IPS DF 4.7 (cell line): Measurements from ENCODE around the gene AUTS2.

Source experiments
- DNase-seq: peaks from one replicate; pipeline ENCODE4 v3.0.0-alpha.2; 2013; ENCODE audit warnings: low spot score; ENCODE audit errors: extremely low read depth

The AUTS2 gene

DNA sequence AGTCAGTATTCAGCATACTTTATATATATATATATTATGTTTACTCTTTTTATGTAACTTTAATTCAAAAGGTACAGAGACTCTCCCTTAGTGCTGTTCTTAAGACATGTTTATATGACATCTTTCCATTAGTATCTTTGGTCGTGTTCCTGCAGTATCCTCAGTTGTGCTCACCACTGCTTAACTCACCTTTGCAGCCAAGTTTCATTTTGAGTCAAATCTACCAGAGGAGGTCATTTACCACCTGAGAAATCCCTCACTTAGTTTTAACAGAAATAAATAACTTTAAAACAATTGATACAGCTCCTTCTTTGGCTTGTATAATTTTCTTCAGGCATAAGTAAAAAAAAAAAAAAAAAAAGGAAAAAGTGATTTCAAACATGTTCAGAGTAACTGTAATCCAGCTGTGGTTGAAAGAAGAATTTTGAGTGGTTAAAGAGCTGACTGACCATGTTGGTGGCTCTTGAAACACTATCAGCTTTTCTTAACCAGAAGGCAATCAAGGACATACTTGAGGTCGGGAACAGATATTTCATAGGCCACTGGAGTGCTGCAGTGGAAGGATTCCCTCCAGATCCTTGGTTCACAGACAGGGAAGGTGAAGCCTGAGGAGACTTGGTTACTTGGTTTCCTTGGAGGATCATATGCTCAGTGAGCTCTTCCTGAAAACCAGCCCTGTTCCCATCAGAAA lies 116.8 kb downstream of the AUTS2 start:
- DNase-seq, result no peak

- DNase-seq, result no peak
Measured at GRCh38 chr7:69717221-69717620, 118.9 kb downstream of the AUTS2 start.

DNA sequence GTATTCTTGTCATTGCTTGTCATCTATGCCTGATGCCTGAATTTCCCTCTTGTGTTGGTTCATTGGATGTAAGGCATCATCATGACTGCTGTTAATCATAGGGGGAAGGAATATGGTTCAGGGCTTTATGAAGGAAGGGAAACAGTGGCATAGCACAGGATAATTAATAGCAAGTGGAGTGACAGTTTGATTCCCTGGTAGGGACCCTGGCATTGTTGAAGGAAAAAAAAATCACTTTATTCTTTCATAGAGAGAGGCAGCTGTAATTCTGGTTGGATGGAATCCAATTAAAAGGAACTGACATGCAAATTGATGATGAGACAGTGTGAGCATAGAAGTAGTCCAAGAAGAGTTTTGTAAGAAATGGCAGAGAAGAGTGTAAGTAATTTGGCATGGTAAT lies 121.4 kb downstream of the AUTS2 start:
- no peak for DNase-seq

DNA sequence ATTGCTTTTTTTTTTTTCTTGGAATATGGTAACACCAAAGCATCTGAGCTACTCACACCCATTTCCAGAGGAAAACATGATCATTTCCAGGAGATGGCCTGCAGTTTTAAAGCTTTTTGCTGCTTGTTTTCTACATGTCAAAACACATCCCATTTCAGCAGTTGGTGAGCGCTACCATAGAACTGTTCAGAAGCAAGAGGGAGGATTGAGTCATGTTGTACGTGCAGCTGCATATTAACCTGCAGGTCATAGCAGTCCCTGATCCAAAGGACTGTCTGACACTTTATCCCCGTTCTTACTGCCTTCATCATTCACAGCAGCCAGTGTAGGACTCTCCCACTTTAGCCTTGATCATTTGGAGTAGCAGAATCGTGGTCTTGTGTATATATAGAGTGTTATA lies 124.6 kb downstream of the AUTS2 start:
- DNase-seq, result no peak

DNA sequence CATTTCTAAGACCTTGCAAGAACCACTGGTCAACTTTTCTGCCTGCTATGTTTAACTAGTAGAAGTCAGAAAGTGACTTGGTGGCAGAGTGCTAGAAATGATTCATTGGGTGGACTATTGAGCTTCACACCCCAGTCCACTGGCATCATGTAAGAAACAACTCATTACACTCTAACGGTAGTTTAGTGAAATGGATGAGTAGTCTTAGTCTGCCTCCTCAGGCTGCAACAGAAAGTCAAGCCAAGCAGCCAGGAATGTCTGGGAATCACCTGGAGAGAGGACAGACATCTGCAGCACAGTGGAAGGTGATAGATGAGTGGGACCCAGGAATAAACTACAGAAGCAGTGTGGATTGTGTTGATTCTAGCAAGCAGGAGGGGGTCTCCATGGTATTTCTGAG lies 125.4 kb downstream of the AUTS2 start:
- DNase-seq, result no peak

DNA sequence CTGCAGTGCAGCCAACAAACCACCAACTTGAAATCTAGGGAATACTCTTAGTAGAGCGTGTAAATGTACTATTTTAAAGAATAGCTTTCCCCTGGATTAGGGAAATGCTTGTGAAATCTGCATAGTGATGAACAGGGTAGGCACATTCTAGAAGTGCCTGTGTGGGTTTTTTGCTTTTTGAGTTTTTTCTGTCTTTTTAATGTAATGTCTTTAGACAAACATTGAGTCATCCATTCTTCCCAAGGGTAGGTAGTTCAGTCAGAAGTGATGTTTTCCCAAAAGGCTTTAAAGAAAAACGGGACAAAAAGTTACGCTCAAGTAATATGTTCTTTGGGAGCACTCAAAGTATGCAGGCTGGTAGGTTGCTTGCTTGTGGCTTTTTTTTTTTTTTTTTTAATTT lies 130.0 kb downstream of the AUTS2 start:
- no peak for DNase-seq

DNA sequence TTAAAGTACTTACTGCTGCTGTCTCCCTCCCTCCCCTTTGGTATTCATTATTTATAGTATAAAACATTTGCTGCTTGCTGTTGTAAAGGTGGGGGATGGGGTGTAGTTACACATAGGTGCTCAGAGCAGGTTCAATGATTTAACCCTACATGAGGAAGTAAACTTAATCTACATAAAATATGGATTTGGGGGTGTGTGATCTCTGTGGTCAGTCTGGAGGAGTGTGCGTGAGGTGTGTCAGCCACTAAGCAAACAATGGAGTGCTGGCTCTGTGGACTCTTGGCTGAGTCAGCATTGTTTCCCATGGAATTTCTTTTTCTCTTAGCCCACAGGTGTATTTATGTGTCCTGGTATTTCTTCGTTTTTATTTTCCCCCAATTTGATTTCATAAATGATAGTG lies 133.9 kb downstream of the AUTS2 start:
- DNase-seq, result no peak

DNA sequence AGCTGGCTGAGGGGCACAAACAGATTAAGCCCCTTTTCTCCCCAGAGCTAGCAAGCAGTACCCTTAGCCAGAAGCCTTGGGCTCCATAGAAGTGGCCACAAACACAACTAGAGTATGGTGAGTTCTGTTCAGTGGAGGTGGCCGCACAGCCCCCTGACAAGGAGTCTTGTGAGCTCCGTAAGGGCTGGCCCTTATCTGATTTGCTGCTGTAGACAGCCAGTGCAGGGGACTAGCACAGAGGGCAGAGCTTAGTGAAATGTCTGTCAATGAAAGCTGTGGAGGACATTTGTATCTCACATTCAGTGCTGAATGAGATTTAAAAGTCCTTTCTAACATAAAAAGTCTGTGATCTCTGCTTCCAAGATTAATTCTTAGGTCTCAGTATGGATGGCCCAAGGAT lies 137.3 kb downstream of the AUTS2 start:
- DNase-seq, result no peak

- no peak for DNase-seq
Measured at GRCh38 chr7:69736126-69736810, 138.0 kb downstream of the AUTS2 start.

DNA sequence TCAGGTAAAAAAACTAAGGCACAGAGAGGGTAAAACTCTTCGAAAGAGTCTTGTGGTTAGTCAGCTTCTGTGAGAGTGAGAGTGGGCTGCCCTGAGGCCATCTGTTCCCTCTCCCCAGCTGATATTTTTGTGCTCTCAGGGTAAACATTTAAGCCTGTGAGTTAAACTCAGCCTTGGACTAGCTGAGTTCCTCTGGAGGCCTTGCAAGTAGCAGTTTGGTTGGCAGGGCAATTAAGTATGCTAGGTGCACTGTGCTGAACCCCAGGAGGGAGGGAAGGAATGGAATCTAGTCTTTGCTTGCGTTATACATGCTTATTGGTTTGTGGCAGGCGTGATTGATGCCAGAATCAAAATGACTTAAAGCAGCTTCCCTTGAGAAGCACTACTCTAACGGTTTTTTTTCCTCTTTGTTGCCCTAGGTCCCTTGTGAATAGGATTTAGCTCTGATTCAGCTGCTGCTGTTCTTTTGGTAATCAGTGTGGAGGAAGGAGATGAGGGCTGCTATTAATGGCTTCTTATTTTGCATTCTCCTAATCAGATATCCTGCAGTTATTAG lies 140.2 kb downstream of the AUTS2 start:
- no peak for DNase-seq

- no peak for DNase-seq
Measured at GRCh38 chr7:69739190-69739589, 140.9 kb downstream of the AUTS2 start.

DNA sequence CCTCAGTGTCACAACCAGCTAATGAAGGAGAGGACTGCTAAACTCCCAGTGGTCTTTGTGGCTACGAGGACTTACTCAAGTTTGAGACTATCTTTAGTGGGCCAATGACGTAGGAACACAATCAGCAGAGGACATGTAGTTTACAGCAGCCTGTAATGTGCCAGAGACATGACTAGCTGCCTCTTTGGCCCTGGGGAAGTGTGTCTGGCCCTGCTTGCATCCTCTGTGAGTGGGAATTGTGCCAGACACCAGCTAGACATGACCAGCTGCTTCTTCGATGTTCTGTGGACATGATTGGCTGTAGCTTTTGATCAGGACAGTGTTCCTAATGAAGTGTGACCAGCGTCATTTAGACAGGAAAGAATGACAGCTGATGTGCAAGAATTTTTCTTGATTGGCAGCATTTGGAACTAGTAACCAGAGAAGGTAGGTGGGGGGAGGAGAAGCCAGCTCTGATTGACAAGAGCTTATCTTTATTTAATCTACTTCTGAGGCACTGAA lies 141.7 kb downstream of the AUTS2 start:
- no peak for DNase-seq

DNA sequence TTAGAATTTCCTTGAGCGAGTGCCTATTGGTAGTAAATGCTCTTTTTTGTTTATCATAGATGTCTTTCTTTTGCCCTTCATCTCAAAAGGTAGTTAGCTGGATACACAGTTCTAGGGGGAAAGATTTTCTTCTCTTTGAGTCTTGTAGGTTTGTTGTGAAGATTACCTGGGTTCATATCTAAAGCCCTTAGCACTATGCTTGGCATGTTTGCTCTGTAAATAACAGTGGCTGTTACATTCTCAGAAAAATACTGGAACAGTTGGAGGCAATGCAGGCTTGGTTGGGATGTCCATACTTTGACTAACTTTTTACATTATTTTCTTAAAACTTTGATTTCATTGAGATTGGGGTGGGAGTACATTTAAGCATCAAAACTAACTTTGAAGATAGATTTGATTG lies 144.0 kb downstream of the AUTS2 start:
- DNase-seq, result no peak

GRCh38 chr7:69743436-69743835 lies 145.2 kb downstream of the AUTS2 start:
- DNase-seq, result no peak

DNA sequence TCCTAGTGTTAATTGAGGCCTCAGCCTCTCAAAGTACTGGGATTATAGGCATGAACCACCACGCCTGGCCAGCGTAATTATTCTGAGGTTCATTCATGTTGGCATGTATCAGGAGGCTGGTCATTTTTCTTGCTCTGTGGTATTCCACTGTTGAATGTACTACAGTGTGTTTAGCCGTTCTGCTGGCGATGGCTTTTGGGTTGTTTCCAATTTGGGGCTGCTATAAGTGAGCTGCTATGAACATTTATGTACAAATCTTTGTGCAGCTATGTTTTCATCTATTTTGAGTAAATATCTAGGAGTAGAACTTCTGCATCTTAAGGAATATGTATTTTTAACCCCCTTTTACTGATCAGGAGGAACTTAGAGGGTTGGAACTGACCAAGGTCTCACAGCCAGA lies 145.8 kb downstream of the AUTS2 start:
- no peak for DNase-seq

DNA sequence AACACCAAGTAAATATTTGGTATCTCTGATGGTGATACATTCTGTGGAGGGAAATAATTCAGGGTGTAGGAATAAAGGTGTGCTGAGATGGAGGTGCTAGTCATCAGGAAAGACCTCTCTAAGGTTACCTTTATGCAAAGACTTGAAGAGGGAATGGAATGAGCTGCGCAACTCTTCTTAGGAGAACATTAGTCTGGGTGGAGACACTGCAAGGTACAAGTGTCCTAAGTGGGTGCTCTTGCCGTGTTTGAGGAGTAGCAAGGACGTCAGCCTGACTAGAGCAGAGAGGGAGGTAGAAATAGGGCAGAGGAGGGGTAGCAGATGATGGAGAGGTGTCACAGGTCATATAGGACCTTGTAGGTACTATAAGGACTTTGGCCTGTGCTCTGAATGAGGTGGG lies 148.1 kb downstream of the AUTS2 start:
- no peak for DNase-seq

DNA sequence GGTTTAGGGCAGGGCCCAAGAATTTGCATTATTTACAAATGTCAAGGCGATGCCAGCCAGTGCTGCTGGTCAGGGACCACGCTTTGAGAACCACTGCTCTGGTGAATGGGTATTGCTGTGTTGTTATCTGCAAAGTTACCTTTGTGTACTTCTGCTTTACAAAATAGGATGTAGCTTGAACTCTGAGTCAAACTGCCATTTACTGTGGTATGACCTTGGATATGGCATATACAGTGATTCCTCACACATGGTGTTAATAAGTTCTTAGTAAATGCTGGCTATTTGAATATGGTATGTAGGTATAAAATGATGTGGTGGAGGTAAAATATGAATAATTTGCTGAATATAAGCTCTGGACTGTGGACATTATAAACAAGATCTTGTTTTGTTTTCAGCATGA lies 148.9 kb downstream of the AUTS2 start:
- no peak for DNase-seq

DNA sequence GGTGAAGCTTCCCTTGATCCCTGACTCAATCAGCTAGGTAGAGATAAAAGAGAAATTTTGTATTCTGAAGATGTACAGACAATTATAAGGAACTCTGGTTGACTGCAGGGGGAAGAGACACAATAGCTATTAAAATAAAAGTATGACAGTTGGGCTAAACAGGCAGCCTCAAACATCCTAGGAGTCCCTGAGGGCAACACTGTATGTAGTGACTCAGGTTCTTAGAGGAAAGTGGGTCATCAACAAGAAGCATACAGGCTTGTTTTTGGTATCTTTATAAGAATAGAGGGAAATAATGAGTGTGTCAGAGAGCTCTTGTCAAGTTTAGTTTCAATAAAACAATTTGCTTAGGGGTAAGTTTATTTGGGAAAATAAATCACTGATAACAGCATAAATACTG lies 150.3 kb downstream of the AUTS2 start:
- no peak for DNase-seq

DNA sequence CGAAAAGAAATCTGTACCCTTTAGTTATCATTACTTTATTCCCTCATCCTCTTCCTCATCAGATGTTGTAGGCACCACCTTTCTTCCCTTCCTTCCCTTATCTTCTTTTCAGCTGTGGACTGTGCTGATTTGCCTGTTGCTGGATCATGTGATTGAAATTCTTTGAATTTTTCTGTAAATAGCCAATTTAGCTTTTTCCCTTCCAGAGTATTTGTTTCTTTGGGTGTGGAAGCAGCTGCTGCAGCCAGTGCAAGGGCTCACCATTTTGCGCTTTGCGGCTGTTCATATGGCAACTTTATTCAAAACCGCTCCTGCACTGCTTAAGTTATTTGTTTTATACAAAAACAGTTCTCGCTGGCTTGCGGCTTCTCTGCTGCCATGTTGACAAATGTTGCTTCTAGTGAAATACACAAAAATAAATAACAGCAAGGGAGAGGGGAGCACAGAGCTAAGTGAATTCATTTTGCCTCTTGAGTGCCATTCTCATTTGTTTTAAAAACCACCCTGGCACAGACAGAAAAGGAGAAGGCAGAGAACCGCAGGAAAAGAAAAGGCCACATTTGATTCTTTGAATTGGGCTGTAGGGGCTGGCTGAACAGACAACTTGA lies 151.2 kb downstream of the AUTS2 start:
- DNase-seq, result no peak

DNA sequence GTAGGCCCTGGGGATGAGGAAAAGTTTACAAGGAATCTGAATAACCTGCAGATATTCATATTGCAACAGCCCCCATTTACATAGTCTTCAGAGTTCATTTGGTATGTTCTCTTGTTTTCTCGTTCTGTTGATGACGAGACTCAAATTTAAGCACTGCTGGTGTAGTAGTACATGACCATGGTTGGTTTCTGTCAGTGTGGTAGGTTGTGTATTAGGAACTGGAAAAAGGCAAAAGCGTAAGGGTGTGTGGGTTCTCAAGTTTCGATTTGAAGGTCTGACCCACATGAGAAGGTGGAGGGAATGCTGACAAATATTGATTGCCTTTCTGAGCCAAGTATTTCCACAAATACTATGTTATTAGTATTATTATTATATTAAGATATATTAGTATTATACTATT lies 151.7 kb downstream of the AUTS2 start:
- DNase-seq, result no peak

- no peak for DNase-seq
Measured at GRCh38 chr7:69751026-69751425, 152.8 kb downstream of the AUTS2 start.

GRCh38 chr7:69753981-69754380 lies 155.7 kb downstream of the AUTS2 start:
- DNase-seq, result no peak
